Gastrocnemius medialis (tissue), 4 donors: ENCODE measurements around the gene CST7. TPM values are rescaled to one million over a fixed set of nuclear protein-coding genes. Genes with fewer than 3 reads are reported as not detected.

Experiments used
- ATAC-seq, 2 donors: fragments of 150-250 bp; one replicate each; pipeline ENCODE4 v1.9.1; 2016
- DNase-seq, 2 donors: peaks; one replicate each; pipeline ENCODE4 v3.0.0-alpha.2; 2019
- H3K27ac ChIP-seq, 4 donors: fragments of 200-600 bp; sonication (generic); 1 replicate in 1 of 4; 2 replicates in 3 of 4; pipeline ENCODE4 v1.5.1; 2016 to 2018; ENCODE audit warnings: mild to moderate bottlenecking in 2 of 4, moderate library complexity in 1 of 4
- H3K27me3 ChIP-seq, 3 donors: fragments of 200-600 bp; sonication (generic) in 2 of 3; 1 replicate in 1 of 3; 2 replicates in 2 of 3; pipeline versions ENCODE4 v1.5.1 to v1.6.0; 2016 to 2019; ENCODE audit warnings: mild to moderate bottlenecking in 1 of 3, moderate library complexity in 1 of 3
- H3K36me3 ChIP-seq, 2 donors: fragments of 200-600 bp; sonication (generic) in 1 of 2; one replicate each; pipeline ENCODE4 v1.5.1; 2017 to 2018
- H3K4me1 ChIP-seq, 2 donors: fragments of 200-600 bp; sonication (generic) in 1 of 2; one replicate each; pipeline ENCODE4 v1.5.1; 2016 to 2017; ENCODE audit warnings: mild to moderate bottlenecking in 2 of 2
- H3K4me3 ChIP-seq, 4 donors: fragments of 200-600 bp; sonication (generic) in 3 of 4; 1 replicate in 1 of 4; 2 replicates in 3 of 4; pipeline ENCODE4 v1.5.1; 2016 to 2019; ENCODE audit warnings: mild to moderate bottlenecking in 2 of 4
- H3K9me3 ChIP-seq, 3 donors: fragments of 200-600 bp; sonication (generic) in 2 of 3; 1 replicate in 1 of 3; 2 replicates in 2 of 3; pipeline ENCODE4 v1.5.1; 2016 to 2019
- CTCF ChIP-seq, 5 experiments: fragments of 450-650 bp in 3 of 5; fragments of 200-600 bp in 2 of 5; sonication (generic) in 2 of 5; IDR thresholded peaks in 4 of 5; conservative IDR thresholded peaks in 1 of 5; 1 replicate in 4 of 5; 2 replicates in 1 of 5; pipeline ENCODE4 v1.5.1; 2016 to 2019; ENCODE audit warnings: antibody characterized with exemption in 5 of 5, mild to moderate bottlenecking in 3 of 5, moderate library complexity in 3 of 5
- POLR2A ChIP-seq, 2 donors: fragments of 450-650 bp; IDR thresholded peaks; one replicate each; pipeline ENCODE4 v1.6.1; 2017; ENCODE audit warnings: antibody characterized with exemption in 2 of 2, mild to moderate bottlenecking in 2 of 2, moderate library complexity in 2 of 2
- in situ Hi-C, 4 donors: fragments of 200-750 bp; cut with MboI; loops; one replicate each; pipeline versions ENCODE4 v1.15.0 to v1.8.0; 2017; ENCODE audit warnings: low sequenced_read_pairs in 4 of 4
- intact Hi-C: fragments of 100-400 bp; cut with DNase I; formaldehyde crosslinking; loops from one replicate; pipeline ENCODE4 v1.15.1; 2023; ENCODE audit warnings: low total_unique reads
- total RNA-seq, 4 donors: library from RNA; depleted of rRNA; stranded (reverse); fragments of >200 nt; gene quantifications; one replicate each; pipeline versions ENCODE4 v1.1.0 to v1.2.3, GENCODE V29; 2016

The CST7 gene
- total RNA-seq, 4 donors from 2014 or later = 0.91 to 1.9 (median 1.0) TPM; not detected in 1

GRCh38 chr20:24970754-24971153 is 21.7 kb downstream of the CST7 start:
- Histone ChIP-seq H3K4me1 (no peaks in the 10 kb centered on the region), H3K27me3 (no peaks in the 10 kb centered on the region), H3K4me3 (no peak overlapping the region), H3K27ac (no peak overlapping the region), H3K36me3 (peaks cover 0 to 85% of the 10 kb centered on the region in 2 donors), H3K9me3 (no peaks in the 10 kb centered on the region)
- DNase-seq (no peak), ATAC-seq (no peak)
- TF ChIP-seq CTCF (IDR thresholded peaks at IDR 0.05 in 4 of 5, conservative IDR thresholded peaks at IDR 0.05 in 1 of 5) (no peak), POLR2A (IDR thresholded peaks at IDR 0.05) (no peak)
- intact Hi-C loops (no loop called here), in situ Hi-C loops (no loop called here)

GRCh38 chr20:24971376-24972101 is 22.5 kb downstream of the CST7 start:
- no peak for ATAC-seq
- Histone ChIP-seq H3K4me1 (no peaks in the 10 kb centered on the region), H3K36me3 (peaks cover 0 to 83% of the 10 kb centered on the region in 2 donors), H3K9me3 (no peaks in the 10 kb centered on the region), H3K27ac (no peak overlapping the region), H3K4me3 (no peak overlapping the region), H3K27me3 (no peaks in the 10 kb centered on the region)
- TF ChIP-seq POLR2A (IDR thresholded peaks at IDR 0.05) = no peak
- no peak for TF ChIP-seq CTCF (IDR thresholded peaks at IDR 0.05 in 4 of 5, conservative IDR thresholded peaks at IDR 0.05 in 1 of 5)
- in situ Hi-C loops (no loop called here), intact Hi-C loops (no loop called here)
- DNase-seq = no peak

GRCh38 chr20:24972341-24972740 is 23.3 kb downstream of the CST7 start:
- no peak for TF ChIP-seq POLR2A (IDR thresholded peaks at IDR 0.05)
- TF ChIP-seq CTCF (IDR thresholded peaks at IDR 0.05 in 4 of 5, conservative IDR thresholded peaks at IDR 0.05 in 1 of 5) = no peak
- DNase-seq = no peak
- no peaks in the 10 kb centered on the region for H3K27me3 ChIP-seq
- H3K36me3 ChIP-seq = peaks cover 0 to 81% of the 10 kb centered on the region in 2 donors
- no peak overlapping the region for H3K27ac ChIP-seq
- H3K9me3 ChIP-seq = no peaks in the 10 kb centered on the region
- no peak for ATAC-seq
- intact Hi-C loops (no loop called here), in situ Hi-C loops (no loop called here)
- no peaks in the 10 kb centered on the region for H3K4me1 ChIP-seq
- H3K4me3 ChIP-seq = no peak overlapping the region

GRCh38 chr20:24977336-24977735 is 28.3 kb downstream of the CST7 start:
- no peak for DNase-seq
- Histone ChIP-seq H3K36me3 (peaks cover 0 to 40% of the 10 kb centered on the region in 2 donors), H3K27ac (no peak overlapping the region), H3K27me3 (no peaks in the 10 kb centered on the region), H3K4me1 (no peaks in the 10 kb centered on the region), H3K9me3 (no peaks in the 10 kb centered on the region), H3K4me3 (no peak overlapping the region)
- intact Hi-C loops = no loop called here
- TF ChIP-seq POLR2A (IDR thresholded peaks at IDR 0.05) (no peak), CTCF (IDR thresholded peaks at IDR 0.05 in 4 of 5, conservative IDR thresholded peaks at IDR 0.05 in 1 of 5) (no peak)
- no peak for ATAC-seq
- in situ Hi-C loops = loop anchor here (25.0 kb wide), 5 partner anchors 210 to 1340 kb away; partner anchors contain the start of genes CST3 (in 1 of the 4) and ENTPD6 (in 1 of the 4)
